NCI-H524 treated with DMSO at 0.1 percent for 48 hours (cell line): ENCODE data around the gene MTFR2.
"Not testable (repeated sequence)": the region's sequence is repeated elsewhere in the genome, so short reads cannot be mapped to it uniquely, and the experiment has no call there.

Experiments used
- DNase-seq: peaks from one replicate; lab custom pipeline; 2025; lab: John Stamatoyannopoulos, UW

The MTFR2 gene

DNA sequence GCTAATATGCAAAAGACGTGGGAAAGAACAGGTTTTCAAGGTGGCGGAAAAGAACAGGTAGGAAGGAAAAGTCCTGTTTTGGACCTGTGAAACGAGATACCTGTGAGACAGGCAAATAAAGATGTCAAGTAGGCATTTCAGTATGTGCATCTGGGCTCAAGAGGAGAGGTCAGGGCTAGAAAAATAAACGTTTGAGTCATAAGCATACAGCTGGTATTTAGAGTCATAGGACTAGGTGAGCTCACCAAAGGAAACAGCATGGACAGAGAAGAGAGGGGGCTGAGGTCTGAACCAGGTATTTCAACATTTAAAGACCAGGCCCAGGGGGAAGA, 14.9 kb downstream of the MTFR2 start:
- DNase-seq: no peak

DNA sequence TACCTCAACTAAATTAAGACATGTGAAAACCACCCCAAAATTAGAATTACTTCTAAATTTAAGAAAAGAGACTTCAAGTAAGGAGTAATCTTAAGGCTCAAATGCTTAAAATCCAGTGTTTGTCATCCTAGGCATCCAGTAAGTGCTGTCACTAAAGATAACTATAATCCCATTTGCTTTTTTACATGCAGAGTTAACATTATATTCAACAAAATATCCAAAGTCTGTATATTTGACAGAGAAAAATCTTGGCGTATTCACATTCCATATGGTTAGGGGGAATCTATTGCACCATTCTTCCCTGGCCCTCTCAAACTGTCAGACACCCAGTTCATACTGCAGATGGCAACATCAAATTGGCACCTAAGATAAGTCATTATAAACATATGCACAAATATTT, 17.4 kb downstream of the MTFR2 start:
- no peak for DNase-seq

DNA sequence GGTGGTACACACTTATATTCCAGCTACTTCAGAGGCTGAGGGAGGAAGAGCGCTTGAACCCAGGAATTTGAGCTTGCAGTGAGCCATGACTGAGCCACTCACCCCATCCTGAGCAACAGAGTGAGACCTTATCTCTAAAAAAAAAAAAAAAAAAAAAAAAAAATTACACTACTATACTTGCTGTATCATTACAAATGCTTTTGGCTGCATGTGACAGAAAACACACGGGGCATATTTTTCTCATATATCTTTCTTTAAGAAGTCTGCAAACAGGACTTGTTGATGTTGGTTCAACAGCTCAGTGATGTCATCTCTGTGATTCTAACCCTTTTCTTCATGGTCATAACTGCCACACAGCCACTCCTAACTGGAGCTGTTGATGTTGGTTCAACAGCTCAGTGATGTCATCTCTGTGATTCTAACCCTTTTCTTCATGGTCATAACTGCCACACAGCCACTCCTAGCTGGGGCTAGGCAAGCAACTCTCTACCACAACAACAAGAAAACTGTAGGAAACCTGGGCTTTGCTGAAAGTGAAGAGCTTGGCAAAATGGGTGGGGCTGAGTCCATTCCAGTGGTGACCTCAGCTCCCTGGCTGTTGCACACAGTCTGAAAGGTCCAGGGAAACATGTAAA, 19.8 kb downstream of the MTFR2 start:
- no peak for DNase-seq

DNA sequence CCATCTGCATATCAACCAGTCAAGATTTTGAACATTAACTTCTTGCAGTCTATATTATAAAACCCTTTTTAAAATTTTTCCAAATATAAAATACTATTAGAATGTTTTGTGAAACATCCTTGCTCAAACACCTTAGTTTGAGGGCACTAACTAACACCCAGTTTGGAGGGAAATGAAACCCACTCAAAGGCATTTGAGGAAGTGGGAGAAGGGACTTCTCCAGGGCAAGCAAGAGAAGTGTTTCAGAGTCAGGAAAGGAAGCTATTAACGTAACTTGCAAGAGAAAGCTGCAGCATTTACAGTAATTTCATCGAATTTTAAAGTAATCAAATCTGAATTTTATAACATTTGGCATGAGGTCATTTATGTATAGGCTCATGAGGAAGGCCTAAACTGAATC, 21.3 kb downstream of the MTFR2 start:
- no peak for DNase-seq

DNA sequence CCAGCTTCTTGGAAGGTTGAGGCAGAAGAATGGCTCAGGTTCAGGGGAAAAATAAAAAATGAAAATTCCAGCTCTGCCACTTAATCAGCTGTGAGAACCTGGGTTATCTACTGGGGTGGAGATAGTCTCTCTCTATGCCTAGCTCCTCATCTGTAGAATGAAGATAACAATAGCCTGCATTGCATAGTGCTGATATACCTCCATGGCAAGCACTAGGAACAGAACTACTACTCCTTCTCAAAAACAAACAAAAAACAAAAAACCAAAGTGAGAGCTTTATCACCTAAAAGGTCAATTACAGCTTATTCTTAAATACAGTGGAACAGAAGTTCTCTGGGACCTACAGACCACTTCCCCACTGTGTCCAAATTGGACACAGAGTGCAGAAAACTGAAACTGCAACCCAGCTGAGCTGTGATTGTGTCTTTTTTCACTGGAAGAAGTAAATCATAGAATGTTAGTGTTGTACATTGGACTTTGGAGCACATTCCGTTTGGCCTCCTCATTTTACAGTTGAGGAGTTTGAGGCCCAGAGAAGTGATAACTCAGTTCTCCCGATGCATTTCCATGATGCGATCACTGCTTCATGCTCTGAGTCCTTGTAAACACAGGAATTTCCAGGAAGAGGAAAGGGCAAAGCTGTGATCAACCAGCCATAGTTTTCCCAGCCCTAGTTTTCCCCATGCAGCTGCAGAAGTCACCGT, 23.3 kb downstream of the MTFR2 start:
- no peak for DNase-seq

DNA sequence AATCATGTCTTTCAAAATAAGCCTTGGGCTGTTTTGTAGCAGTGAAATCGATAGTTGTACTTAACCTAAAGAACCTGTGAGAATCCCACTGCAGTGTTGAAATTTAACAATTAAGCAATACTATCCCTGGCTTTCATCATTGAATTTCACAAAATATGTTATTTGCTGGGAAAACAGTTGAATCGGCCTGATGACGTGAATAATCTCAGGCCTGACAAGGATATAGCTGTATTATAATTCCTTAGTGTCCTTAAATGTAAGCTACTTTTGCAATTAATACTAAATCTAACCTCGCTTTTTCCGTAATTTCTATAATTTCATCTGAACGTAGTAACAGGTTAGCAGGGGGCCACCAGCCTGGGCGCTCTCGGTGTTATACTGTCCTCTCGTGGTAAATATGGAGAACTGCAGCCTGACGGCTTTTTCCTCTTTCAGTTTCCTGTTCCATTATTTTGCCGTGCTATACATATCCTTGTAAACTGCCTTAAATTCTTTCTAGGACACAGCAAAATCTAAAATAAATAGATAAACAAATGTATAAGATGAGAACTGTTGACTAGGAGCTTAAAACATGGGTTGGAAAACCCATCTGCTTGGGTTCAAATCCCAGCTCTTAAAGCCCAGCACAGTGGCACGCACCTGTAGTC, 24.0 kb downstream of the MTFR2 start:
- peak; percentile 4 for DNase-seq

DNA sequence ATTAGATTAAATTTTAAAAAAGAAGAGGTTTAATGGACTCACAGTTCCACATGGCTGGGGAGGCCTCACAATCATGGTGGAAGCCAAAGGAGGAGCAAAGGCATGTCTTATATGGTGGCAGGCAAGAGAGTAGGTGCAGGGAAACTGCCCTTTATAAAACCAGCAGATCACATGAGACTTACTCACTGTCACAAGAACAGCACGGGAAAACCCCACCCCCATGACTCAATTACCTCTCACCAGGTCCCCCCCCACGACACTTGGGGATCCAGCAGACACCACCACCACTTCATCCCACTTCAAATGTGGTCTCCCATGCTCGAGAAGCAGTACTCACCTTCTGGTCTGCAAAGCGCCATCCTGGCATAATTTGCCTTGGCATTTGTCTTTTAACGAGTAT, 24.6 kb downstream of the MTFR2 start:
- no peak for DNase-seq

DNA sequence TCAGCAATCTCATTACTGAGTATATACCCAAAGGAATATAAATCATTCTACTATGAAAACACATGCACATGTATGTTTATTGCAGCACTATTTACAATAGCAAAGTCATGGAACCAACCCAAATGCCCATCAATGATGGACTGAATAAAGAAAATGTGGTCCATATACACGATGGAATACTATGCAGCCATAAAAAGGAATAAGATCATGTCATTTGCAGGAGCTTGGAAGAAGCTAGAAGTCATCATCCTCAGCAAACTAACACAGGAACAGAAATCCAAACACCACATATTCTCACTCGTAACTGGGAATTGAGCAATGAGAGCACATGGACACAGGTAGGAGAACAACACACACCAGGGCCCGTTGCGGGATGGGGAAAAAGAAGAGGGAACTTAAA, 25.1 kb downstream of the MTFR2 start:
- DNase-seq: not testable (repeated sequence)

DNA sequence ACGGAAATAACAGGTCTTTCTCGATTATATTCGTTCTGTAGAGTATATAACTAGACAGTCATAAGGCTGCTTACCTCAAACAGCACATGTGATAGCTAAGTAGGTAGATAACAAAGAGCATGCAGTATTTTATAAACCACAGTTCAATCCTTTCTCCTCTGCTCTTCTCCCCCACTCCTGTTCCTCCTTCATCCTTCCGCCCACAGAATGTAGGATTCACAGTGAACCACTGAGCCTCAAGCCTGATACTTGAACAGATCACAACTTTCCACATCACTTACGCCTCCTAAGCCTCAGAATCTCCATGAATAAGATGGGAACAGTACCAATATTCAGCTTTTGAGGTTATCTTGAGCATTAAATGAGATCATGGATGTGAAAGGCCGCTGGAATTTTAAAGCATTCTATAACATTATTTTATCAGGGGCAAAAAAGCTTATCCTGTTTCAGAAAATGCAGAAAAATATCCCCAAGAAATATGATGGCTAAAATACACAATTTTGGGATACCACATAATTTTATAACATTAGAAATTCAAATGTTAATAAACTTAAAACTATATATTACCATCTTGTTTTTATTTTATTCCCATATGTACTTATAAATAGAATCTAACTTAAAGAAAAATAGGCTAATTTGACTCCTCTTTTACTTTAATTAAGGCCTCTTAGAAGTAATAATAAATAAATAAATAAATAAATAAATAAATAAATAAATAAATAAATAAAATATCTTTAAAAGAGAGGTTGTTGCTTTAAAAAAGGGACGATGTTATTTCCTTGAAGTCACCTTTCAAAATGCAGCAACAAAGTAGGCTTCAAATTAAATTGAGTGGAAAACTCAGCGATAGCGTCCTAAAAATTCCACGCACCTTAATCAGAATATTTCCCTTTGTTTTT, 33.4 kb downstream of the MTFR2 start:
- no peak for DNase-seq

DNA sequence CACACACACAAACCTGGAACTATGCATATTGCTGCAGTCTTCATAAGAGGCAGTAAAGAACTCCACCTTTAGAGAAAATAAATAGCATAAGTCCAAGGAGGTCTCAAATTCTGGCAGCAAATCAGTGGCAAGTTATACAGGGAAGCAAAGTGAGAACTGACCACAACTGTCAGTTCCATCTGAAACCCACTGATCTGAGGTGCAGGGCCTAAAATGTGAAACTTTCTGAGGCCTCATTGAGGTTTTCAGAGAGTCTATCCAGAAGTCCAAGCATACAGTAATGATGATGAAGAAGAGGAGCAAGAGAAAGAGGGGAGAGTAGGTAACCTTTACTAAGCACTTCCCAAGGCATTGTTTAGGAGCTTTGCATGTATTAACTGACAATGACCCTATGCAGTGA, 36.3 kb downstream of the MTFR2 start:
- no peak for DNase-seq

DNA sequence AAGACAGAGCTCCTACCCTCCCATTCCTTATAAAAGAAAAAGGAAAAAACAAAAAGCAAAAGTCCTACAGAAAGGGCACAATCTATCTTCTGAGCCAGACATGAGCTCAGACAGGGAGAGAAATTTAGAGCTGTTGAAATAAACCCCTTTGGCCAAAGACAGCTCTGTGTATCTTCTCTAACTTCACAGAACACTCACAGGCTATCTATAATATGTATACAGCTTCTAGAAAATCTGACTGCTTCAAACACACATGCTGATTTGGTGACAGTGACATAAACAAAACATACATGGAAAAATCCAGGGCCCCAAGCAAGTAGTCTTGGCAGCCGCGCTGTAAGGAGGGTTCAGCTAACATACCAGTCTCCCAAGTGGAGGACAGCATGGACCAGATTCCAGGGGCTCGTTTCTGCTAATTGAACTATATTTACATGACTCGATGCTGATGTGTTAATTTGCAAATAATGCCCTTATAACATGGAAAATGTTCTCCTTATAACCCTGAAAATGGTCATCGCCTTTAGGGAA, 37.0 kb downstream of the MTFR2 start:
- DNase-seq: no peak

DNA sequence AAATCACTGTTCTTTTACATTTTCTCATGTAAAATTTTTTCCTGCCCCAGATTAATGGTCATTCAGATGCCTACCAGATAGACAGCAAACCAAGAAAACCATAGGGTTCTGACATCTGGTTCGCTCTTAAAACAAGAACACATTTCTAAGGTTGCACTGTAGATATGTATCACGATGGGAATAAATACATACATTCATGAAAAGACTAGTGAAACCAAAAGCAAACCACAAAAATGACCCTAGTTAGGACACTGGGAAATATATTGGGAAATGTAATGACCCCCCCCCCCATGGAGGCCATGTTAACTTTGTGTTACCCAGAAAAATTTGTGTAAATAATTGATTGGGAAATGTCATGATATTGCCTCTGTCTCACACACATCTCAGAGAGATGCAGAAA, 37.5 kb downstream of the MTFR2 start:
- no peak for DNase-seq

DNA sequence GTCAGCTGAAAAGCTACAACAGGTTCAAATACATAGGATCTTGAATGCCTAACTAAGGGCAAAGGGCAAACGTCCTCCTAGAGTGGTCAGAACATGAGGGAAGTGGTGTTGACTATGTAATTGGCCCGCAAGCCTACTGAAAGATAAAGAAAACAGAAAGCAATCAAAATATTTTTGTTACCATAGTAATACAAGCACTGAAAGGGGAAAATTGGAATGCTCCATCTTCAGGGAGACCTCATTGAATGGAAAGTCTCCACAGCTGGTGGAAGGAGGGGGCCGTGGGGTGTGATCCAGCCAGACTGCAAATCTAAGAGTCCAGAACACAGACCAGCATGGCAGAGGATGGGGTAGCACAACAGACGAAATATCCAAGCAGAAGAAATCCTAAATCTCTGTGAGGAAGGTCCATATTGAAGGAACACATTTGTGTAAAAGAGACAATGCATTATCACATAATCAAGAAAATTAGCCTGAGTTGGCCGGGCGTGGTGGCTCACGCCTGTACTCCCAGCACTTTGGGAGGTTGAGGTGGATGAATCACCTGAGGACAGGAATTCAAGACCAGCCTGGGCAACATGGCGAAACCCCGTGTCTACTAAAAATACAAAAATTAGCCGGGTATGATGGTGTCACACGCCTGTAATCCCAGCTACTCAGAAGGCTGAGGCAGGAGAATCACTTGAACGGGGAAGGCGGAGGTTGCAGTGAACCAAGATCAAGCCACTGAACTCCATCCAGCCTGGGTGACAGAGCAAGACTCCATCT, 39.5 kb downstream of the MTFR2 start:
- no peak for DNase-seq

DNA sequence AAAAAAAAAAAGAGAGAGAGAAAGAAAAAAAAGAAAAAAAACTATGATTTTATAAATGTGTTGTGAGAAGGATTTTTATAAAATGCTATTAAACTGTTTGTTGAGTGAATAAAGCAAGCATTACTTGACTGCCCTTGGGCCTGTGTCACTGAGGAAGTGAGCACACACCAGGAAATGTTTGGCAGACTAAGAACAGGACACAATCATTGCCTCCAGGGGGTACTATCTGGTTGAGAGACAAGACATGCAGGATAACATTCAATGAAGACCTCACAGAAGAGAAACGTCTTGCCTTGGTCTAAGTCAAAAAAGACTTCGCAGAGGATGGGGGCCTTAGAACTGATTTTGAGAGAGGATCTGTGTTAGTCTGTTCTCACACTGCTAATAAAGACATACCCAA, 40.6 kb downstream of the MTFR2 start:
- DNase-seq: no peak

DNA sequence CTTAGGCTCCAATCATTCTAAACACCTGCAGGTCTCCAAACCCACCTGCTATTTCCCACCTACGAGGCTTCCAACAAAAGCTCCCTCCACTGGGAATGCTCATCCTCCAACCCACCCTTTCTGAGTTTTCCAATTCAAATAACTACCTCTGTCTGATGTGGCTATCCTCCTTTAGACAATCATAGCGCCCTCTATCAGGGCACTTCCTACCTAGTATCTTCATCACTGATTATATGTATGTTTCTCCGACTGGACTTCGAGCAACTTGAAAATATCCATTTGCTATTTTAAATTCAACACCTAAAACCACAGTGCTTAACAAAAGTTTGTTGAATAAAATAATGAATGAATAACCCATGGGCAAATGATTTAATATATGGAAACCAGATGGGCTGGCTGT, 41.3 kb downstream of the MTFR2 start:
- no peak for DNase-seq

DNA sequence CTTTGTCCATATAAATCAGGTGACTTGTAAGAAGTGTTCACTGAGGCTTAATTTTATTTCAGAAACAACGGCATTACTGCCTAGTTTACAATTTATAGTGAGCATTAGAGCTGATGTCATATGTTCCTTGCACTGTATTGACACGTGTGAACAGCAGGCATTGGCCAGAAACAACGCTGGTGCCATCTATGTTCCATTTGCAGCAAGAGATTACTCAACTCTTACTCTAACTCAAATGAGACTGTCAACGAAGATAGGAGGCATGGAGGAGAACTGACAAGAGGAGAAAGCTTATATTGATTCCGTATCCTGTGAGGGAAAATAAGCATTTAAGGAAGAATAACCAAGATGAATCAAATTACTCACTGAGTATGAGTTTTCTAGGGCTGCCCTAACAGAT, 48.4 kb downstream of the MTFR2 start:
- peak; percentile 5 for DNase-seq

DNA sequence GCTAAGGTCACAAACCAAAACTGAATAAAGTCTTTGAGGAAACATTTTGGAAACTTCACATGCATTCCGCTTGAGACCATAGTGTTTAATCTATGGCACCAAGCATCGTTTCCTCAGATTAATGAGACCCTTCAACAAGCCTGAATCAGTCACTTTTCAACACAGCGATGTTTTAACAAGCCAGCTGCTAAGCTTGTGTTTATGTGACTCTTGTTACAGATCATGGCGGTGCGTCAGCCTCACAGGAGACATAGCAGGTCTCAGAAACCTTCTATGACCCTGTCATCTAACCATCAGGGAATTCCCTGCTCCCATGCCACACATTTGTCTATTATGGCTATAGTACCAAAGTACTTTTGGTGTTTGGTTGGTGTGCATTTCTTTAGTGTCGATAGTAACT, 57.2 kb downstream of the MTFR2 start:
- no peak for DNase-seq

DNA sequence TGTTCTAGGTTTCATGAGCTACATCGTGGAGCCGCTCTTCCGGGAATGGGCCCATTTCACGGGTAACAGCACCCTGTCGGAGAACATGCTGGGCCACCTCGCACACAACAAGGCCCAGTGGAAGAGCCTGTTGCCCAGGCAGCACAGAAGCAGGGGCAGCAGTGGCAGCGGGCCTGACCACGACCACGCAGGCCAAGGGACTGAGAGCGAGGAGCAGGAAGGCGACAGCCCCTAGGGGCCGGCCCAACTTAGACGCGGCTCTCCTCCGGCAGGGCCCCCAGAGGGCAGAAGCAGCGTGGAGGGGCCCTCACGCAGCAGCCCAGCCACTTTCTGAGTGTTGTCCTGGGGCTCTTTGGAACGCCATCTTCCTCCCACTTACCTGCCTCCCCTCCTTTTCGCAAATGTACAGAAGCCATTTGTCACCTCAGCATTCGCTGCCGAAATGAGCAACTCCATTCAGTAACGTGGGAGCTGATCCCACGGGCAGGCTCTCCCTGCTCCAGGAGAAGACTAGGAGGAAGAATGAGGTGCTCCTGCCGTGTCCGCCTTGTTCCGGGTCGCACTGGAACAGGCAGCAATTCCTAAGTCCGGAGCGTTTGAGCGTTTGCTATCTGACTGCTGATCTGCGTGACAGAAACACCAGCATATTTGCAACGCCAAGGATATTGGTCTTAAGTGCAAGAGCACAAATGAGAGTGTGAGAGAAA, 58.4 kb downstream of the MTFR2 start:
- DNase-seq: no peak

DNA sequence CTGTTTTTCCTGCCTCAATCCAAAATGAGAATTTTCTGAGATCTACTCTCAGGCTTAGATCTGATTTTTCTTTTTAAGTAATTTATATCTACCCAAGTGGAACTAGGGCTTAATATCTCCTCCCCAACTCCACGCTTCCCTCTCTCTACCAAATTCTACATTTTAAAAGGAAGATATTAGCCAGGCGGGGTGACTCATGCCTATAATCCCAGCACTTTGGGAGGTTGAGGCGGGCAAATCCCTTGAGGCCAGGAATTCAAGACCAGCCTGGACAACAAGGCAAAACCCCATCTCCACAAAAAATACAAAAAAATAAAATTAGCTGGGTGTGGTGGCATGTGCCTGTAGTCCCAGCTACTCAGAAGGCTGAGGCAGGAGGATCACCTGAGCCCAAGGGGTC, 61.0 kb downstream of the MTFR2 start:
- DNase-seq: no peak

DNA sequence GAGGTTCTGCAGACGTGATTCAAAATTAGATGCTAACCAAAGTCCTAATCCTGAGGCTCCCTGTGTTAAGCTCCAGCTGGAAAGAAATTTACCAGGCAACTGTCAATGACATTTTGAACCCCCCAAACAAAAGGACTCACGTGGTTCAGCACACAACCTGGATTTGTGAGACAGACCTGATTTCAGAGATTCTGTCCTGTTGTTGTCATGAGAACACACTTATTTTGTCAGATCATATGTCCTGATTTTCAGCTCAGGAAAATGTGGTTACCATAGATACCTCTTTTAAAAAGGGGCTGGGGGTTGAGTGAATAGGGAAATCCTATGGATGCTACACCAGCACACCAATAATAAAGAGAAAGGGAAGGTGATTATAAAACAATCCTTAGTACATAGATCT, 61.6 kb downstream of the MTFR2 start:
- DNase-seq: no peak

DNA sequence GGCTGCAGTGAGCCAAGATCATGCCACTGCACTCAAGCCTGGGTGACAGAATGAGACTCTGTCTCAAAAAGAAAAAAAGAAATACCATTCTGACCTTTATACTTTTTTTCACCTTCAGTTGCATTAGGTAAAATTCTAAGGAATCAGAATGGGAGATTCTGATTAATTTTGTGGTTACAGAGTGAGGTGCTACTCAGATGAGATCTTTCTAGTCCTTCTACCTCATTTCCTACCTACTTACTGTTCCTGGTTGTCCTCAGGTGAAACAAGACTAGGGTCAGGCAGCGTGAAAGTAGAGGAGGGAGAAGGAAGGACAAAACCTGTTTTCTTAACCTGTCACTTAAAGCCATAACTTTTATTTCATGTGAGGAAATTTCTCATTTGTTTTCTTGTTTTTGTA, 63.7 kb downstream of the MTFR2 start:
- no peak for DNase-seq
